ENCODE data around the gene DNAAF3.

DNAAF3 gene

DNA sequence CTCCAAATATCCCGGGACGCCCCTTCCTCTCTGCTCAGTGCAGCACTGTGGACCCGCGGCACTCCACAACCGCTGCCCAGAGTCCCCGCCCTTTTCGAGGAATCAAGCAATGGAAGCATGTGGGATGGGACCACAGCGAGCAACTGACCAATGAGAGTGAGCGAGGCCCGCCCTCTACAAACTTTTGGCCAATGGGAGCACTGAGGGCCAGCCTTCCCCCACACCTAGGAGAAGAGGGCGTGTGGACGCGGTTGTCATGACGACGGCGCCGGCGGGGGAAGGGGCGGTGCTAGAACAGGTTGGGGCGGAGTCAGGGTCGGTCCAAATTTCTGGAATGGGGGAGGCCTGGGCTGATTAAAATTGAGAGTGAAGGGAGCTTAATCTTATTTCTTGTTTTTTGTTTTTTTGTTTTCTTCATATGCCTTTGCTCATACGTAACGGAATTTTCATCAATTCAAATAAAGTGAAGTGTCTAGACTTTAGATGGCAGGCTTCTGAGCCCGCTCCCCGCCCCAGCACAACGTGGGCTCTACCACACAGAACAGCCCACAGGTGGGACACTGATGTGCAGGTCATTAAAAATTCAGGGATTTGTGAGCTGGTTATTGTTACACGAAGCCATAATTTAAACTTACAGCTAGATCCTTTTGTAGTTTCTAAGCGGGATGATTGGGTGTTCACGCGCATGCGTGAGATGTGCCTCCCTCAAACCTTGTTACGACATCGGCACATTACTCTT is at the start of gene DNAAF3:
Gene DNAAF3, minus strand, starts transcription at position 84 of the 739 bp plus-strand sequence. CDS start 200 bp downstream, outside the sequence.
- DNase-seq = peak; percentile 36

DNA sequence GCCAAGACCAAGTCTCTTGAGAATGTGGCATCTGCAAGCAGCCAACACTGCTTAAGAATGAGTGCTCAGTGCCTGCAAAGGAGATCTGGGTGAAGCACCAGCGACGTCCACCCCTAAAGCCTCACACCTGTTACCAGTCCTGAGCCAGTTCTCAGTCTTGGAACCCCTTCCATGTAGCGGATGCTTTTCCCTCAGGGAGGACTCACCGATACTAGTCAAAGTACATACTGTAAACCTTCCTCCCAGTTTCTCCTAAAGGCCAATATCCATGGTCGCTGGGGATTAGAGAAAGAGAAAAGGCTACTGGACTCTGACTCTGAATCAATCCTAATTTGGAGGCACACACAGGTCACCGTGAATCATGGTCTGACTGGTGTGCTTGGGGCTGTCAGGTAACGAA is 47.1 kb upstream of the DNAAF3 start:
- no peak for DNase-seq

- DNase-seq = peak; percentile 54
Observed at GRCh38 chr19:55212447-55212846, 46.0 kb upstream of the DNAAF3 start.

- no peak for DNase-seq
Observed at GRCh38 chr19:55209693-55210472, 43.5 kb upstream of the DNAAF3 start.

DNA sequence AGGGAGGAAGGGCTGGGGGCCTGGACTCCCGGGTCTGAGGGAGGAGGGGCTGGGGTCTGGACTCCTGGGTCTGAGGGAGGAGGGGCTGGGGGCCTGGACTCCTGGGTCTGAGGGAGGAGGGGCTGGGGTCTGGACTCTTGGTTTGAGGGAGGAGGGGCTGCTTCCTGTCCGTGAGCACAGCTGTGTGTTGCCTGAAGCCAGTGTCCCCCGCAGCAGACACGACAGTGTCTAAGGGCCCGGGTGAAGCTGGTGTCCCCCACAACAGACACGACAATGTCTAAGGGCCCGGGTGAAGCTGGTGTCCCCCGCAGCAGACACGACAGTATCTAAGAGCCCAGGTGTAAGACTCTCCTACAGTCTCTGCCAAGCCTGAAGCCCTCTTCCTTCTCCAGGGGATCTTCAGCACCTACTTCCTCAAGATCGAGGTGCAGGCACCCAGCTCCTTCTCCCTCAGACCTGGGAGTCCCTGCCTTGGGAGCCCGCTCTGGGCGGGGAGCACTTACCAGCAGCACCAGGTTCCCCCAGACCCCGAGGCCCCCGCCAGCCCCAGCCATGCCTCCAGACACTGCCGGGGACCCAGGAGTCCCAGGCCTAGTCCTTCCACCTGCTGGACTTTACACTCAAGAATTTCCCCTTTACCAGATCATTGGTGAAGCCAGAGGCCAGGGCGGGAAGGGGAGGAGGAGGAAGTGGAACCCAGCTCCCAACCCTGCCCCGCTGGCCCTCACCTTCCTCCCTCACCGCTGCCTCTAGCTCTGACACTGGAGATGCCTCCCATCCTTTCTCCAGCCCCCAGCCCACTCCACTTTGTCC is 42.7 kb upstream of the DNAAF3 start, which contains the start of gene PTPRH:
Gene PTPRH, minus strand, starts transcription at position 622 of the 813 bp plus-strand sequence. Its CDS starts 68 bp downstream, at position 554.
- no peak for DNase-seq

DNA sequence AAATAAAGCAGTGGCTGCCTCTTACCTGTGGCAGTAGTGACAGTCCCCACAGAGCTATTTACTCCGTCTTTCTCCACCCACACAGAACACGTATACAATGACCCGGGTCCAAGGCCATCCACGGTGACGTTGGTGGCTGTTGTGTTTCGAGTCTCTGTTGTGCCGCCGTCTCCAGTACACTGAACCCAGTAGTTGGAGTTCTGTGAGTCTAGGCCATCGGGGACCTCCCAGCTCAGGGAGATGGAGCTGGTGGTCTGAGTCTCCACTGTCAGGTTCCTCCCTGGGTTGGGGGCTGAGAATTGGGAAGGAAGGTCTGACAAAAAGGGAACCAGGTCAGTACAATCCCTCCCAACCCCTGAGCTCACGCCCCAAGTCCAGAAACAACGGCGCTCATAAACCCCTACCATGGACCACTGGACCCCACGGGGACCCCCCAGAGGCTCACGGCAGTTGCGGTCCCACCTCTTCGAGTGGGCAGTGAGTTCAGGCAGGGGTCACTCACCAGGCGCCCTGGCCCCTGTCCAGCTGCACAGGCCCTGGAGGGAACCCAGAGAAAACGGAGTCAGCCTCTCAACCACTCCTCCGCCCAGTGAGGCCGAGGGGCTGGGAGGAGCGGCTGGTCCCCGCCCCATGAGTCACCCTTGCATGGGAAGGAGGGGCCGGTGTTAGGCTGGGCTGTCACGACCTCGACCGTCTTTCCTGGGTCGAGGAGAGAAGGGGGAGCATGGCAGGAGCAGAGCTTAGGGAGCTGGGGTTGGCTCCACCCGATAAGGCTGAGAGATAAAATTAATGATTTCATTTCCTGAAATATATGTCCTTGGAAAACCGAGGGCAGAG is 40.5 kb upstream of the DNAAF3 start:
- peak; percentile 34 for DNase-seq

DNA sequence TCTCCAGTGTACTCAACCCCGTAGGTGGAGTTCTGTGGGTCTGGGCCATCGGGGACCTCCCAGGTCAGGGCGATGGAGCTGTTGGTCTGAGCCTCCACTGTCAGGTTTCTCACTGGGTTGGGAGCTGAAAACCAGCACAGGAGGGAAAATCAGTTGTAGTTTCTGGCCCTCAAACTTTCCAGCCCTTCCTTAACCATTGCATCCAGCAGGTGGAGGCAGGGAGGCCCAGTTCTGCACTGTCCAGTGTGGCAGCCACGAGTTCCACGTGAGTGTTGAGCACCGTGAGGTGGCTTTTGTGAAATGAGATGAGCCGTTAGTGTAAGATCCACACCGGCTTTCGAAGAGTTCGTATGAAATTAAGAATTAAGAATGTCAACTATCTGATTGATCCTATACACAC is 35.8 kb upstream of the DNAAF3 start:
- DNase-seq = peak; percentile 33

GRCh38 chr19:55199620-55200204 is 33.3 kb upstream of the DNAAF3 start:
- DNase-seq = no peak

DNA sequence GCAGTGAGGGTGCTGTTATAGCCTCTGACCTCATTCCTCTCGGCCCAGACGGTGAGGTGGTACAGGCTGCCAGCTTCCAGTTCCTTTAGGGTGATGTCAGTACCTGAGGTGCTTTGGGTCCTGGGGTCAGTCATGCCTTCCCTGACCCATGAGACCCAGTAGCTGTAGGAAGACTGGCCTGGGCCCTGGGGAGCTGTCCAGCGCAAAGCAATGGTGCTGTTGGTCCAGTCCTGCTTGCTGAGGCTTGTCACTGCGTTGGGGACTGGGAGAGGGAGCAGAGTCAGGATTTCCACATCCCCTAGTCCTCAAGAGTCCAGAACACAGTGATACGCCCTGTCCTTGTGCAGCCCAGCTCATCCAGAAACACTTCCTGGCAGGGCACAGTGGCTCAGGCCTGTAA is 32.2 kb upstream of the DNAAF3 start:
- no peak for DNase-seq

GRCh38 chr19:55197528-55197927 is 31.1 kb upstream of the DNAAF3 start:
- DNase-seq = no peak

GRCh38 chr19:55196803-55197202 is 30.4 kb upstream of the DNAAF3 start:
- DNase-seq = no peak

DNA sequence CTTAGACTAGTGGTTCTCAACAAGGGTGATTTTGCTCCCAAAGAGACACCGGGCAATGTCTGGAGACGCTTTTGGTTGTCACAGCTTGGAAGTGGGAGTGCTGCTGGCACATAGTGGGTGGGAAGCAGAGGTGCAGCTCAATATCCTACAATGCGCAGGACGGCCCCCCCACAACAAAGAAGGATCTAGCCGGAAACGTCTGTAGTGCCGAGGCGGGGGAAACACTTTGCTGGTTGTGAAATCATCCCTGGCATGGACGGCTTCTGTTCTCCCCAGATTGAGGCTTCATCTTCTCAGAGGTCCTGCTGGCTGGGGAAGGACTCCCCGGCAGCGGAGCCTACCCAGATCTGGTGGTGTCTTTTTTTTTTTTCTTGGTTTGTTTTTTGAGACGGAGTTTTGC is 27.1 kb upstream of the DNAAF3 start:
- no peak for DNase-seq

DNA sequence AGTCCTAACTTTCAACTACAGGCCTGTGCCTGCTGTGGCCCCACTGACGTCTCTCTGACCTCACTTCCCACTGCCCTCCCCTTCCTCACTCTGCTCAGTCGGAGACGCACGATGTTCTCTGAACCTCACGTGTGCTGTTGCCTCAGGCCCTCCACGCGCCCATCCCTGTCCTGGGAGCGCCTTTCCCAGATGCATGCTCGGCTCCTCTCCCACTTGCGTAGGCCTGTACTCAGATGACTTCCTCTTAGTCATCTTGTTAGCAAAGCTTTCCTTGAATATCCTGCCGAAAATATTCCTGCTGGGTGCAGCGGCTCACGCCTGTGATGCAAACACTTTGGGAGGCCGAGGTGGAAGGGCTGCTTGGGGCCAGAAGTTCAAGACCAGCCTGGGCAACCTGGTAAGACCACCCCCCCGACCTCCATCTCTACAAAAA is 23.0 kb upstream of the DNAAF3 start:
- no peak for DNase-seq

DNA sequence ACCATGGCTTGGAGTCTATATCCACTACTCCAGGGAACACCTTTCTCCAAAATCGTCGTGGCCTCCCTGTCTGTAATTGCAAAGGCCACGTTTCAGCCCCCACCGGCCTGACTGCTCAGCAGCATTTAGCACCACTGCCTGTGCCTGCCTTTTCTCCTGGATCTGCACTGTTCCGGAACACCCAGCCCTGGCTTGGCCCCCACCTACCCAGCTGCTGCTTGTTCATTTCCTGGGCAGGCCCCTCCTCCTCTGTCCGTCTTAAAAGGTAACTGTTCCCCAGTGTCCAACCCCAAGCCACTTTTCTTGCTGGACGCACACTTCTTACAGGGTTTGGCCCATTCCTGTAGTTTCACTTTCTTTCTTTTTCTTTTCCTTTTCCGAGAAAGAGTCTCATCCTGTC is 22.2 kb upstream of the DNAAF3 start:
- no peak for DNase-seq

DNA sequence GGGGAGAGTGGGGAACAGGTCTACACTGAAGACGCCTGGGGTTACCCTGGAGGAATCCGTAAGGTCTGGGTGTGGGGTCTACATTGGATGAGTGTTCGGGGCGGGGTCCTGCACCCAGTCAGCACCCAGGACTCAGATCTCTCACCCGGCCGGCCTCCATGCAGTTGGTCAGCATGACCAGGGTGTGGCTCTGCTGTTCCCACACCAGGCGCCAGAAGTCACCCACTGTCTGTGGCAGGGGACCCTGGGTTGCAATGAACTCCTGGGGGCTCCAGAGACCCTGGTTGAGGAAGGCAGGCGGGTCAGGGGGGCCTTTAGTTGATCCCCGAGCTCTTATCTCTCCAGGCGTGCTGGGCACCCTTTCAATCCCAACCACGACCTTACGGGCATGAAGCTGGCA is 19.7 kb upstream of the DNAAF3 start:
- no peak for DNase-seq

DNA sequence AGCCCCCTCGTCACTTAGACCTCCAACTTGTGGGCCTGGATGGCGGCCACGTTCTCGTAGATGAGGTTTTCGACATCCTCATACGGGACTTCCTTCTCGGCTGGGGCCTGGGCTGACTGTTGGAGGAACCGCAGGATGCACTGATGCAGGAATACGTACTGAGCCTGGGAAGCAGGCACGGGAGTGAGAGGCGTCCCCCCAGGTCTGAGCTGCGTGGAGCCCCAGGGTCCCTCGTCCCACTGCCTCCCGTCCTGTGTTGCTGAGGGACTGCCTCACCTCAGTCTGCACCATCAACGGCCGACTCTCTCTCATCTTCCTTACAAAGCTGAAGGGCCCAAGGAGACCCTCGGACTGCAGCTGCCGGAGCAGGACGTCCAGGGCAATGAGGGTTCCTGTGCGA is 15.3 kb upstream of the DNAAF3 start:
- no peak for DNase-seq

DNA sequence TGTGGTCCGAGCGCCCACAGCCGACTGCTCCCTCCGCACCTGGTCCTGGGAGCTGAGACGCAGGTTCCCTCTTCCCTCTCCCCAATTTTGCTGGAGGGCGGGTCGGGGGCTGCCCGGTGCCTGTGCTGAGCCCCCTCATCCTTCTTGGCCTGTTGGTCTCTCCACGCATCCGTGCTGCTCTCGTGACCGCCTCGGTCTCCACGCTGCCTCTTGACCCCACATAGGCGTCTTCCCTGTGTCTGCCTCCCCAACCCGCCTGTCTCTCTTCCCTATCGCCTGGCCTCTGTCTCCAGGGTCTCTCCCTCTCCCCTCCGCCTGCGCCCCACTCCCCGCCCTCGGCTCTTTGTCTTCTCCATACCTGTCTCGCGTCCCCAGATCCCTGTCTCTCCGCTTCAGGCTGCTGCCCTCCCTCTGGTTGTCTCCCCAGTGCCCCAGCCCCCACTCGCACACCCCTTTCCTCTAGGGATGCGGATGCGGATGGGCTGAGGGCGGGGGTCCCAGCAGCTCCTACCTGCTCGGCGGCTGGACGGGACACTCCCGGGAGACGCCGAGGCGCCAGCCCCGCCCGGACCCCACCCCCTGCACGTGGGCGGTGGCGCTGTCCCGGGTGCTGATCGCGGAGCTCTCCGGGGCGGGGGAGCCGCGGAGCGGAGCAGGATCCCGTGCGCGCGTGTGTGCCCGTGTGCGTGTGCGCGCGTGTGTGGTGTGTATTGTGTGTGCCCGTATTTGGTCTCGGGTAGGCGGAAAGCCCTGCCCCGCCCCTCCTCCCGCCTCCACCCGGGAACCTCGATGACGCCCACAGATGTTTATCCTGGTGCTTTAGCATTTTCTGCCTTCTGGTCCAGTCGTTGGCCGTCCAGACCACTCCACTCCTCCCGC is 13.4 kb upstream of the DNAAF3 start, which contains the start of gene SYT5:
Gene SYT5, minus strand, starts transcription at position 684 of the 879 bp plus-strand sequence. CDS start 1,248 bp downstream, outside the sequence.
- DNase-seq = peak; percentile 63

DNA sequence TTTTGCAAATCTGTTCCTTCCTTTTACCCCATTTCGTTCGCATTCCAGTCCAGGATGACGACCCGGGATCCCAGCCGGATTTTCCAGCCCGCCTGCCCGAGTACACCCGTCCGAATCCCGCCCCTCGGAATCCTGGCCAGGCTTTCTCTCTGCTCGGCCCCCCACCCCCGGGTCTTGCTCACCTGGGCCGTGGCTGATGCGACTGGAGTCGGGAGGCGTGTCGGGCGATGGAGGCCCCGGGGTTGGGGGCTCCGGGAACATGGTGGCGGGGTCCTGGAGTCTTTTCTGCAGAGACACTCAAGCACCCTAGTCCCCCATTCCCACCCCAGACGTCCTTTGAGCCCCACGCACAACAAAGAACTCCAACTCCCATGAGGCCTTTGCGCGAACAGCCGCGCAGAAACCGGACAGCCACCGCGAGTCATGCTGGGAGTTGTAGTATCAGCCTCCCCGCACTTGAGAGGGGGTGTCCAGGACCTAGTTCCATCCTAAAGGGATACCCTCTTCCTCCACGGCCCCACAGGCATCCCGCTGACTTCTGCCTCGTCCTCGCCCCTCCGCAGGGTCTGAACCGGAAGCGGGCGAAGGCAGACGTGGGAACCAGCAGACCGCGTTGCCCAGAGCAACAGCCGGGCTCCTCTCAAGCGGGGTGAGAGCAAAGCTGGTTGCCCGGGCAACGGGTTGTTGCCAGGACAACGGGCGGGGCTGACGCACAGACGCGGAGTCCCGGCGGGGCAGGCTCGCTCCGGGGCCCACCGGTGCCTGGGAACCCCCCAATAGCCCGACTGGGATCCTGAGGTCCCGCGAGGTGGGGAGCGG is 12.6 kb upstream of the DNAAF3 start:
- DNase-seq = peak; percentile 85

GRCh38 chr19:55176076-55176475 is 9.7 kb upstream of the DNAAF3 start:
- no peak for DNase-seq
